ENCODE data around the gene HOXC9.

DNA sequence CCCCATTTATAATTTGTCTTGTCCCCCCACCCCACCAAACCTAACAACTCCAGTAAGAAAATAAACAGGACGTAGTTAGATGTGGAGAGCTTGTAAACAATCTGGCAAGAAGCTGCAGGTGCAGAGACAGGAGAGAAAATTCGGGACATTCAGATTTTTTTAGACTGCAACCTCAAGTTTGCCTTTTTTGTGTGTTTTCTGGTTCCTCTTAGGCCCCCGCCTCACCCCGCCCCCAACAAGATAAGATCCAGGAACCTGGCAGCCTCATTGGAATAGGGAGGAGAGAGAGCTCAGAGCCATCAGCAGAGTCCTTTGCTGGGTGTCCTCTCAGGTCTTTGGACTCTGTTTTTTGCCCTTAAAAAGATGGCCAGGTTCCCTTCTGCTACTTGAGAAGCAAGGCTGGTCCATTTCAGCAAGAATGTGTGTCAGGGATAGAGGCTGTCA lies 12.2 kb upstream of the HOXC9 start:
- TF ChIP-seq, protein P1, sequence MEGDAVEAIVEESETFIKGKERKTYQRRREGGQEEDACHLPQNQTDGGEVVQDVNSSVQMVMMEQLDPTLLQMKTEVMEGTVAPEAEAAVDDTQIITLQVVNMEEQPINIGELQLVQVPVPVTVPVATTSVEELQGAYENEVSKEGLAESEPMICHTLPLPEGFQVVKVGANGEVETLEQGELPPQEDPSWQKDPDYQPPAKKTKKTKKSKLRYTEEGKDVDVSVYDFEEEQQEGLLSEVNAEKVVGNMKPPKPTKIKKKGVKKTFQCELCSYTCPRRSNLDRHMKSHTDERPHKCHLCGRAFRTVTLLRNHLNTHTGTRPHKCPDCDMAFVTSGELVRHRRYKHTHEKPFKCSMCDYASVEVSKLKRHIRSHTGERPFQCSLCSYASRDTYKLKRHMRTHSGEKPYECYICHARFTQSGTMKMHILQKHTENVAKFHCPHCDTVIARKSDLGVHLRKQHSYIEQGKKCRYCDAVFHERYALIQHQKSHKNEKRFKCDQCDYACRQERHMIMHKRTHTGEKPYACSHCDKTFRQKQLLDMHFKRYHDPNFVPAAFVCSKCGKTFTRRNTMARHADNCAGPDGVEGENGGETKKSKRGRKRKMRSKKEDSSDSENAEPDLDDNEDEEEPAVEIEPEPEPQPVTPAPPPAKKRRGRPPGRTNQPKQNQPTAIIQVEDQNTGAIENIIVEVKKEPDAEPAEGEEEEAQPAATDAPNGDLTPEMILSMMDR (IDR thresholded peaks at IDR 0.05) = no peak
- TF ChIP-seq SMC3 (IDR thresholded peaks at IDR 0.05; ENCODE audit: low read depth, low read length) (no peak), POLR2AphosphoS5 (IDR thresholded peaks at IDR 0.05; ENCODE audit: low read depth, low read length) (no peak), EP300 (IDR thresholded peaks at IDR 0.05; ENCODE audit: borderline replicate concordance in 1 of 2, low read depth in 1 of 2, low read length in 1 of 2) (no peak), YY1 (IDR thresholded peaks at IDR 0.05; ENCODE audit: low read depth) (no peak), TCF12 (IDR thresholded peaks at IDR 0.05) (no peak), FOXJ3 (CRISPR knock-in tag; IDR thresholded peaks at IDR 0.05) (no peak), NFIC (IDR thresholded peaks at IDR 0.05; ENCODE audit: borderline replicate concordance) (no peak)
- TF ChIP-seq, protein P2, sequence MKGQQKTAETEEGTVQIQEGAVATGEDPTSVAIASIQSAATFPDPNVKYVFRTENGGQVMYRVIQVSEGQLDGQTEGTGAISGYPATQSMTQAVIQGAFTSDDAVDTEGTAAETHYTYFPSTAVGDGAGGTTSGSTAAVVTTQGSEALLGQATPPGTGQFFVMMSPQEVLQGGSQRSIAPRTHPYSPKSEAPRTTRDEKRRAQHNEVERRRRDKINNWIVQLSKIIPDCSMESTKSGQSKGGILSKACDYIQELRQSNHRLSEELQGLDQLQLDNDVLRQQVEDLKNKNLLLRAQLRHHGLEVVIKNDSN (IDR thresholded peaks at IDR 0.05; ENCODE audit: borderline replicate concordance, low read depth) = no peak
- TF ChIP-seq, protein P3, sequence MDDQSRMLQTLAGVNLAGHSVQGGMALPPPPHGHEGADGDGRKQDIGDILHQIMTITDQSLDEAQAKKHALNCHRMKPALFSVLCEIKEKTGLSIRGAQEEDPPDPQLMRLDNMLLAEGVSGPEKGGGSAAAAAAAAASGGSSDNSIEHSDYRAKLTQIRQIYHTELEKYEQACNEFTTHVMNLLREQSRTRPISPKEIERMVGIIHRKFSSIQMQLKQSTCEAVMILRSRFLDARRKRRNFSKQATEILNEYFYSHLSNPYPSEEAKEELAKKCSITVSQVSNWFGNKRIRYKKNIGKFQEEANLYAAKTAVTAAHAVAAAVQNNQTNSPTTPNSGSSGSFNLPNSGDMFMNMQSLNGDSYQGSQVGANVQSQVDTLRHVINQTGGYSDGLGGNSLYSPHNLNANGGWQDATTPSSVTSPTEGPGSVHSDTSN (IDR thresholded peaks at IDR 0.05) = no peak
- TF ChIP-seq, protein P4, sequence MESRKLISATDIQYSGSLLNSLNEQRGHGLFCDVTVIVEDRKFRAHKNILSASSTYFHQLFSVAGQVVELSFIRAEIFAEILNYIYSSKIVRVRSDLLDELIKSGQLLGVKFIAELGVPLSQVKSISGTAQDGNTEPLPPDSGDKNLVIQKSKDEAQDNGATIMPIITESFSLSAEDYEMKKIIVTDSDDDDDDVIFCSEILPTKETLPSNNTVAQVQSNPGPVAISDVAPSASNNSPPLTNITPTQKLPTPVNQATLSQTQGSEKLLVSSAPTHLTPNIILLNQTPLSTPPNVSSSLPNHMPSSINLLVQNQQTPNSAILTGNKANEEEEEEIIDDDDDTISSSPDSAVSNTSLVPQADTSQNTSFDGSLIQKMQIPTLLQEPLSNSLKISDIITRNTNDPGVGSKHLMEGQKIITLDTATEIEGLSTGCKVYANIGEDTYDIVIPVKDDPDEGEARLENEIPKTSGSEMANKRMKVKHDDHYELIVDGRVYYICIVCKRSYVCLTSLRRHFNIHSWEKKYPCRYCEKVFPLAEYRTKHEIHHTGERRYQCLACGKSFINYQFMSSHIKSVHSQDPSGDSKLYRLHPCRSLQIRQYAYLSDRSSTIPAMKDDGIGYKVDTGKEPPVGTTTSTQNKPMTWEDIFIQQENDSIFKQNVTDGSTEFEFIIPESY (IDR thresholded peaks at IDR 0.05; ENCODE audit: borderline replicate concordance, low read depth) = no peak

Data from SK-N-SH (cell line).